OCI-LY3 (cell line): ENCODE results near the gene POLRMT.
"Not testable (repeated sequence)": the region's sequence is repeated elsewhere in the genome, so short reads cannot be mapped to it uniquely, and the experiment has no call there.

ENCODE experiments used
- H2AFZ ChIP-seq: fragments of 200-600, 300-600 bp; shearing (Covaris generic); 2 replicates; pipeline ENCODE4 v1.6.0; 2014; ENCODE audit warnings: antibody characterized with exemption, low read depth, low read length
- H3K27ac ChIP-seq: fragments of 200-600, 300-600 bp; sonication (generic); 2 replicates; pipeline ENCODE4 v1.5.1; 2014; ENCODE audit warnings: mild to moderate bottlenecking, low read length, moderate library complexity, mixed read lengths
- H3K27me3 ChIP-seq: fragments of 200-600, 300-600 bp; sonication (generic); 2 replicates; pipeline ENCODE4 v1.6.1; 2014; ENCODE audit warnings: low read depth, low read length, mixed read lengths
- H3K36me3 ChIP-seq: fragments of 200-600, 300-600 bp; sonication (generic); replicated peaks from 2 replicates; pipeline ENCODE3; 2014; ENCODE audit warnings: low read depth, low read length, mixed read lengths
- H3K4me1 ChIP-seq: fragments of 300-600, 200-600 bp; sonication (generic); 2 replicates; pipeline ENCODE4 v1.6.1; 2014; ENCODE audit warnings: low read length, mixed read lengths
- H3K4me2 ChIP-seq: fragments of 200-600, 300-600 bp; sonication (generic); 2 replicates; pipeline ENCODE4 v1.6.1; 2014; ENCODE audit warnings: low read length, mixed read lengths
- H3K4me3 ChIP-seq: fragments of 300-600, 200-600 bp; sonication (generic); 2 replicates; pipeline ENCODE4 v1.5.1; 2014; ENCODE audit warnings: antibody characterized with exemption, mild to moderate bottlenecking, low read length, moderate library complexity
- H3K79me2 ChIP-seq: fragments of 300-600, 200-600 bp; shearing (Covaris generic); 2 replicates; pipeline ENCODE4 v1.6.1; 2014; ENCODE audit warnings: mild to moderate bottlenecking, low read length, mixed read lengths
- H3K9ac ChIP-seq: fragments of 300-600, 200-600 bp; shearing (Covaris generic); 2 replicates; pipeline ENCODE4 v1.6.0; 2014; ENCODE audit warnings: mild to moderate bottlenecking, low read length, moderate library complexity
- H3K9me3 ChIP-seq: fragments of 200-600, 300-600 bp; shearing (Covaris generic); 2 replicates; pipeline ENCODE4 v1.6.1; 2014; ENCODE audit warnings: low read length, mixed read lengths; ENCODE audit not compliant: insufficient read depth
- H4K20me1 ChIP-seq: fragments of 200-600, 300-600 bp; sonication (generic); 2 replicates; pipeline ENCODE4 v1.6.1; 2016; ENCODE audit warnings: low read length, mixed read lengths; ENCODE audit not compliant: insufficient read depth
- CTCF ChIP-seq: fragments of 200-600, 300-600 bp; sonication (generic); IDR thresholded peaks from 2 replicates; pipeline ENCODE4 v1.5.1; 2014; ENCODE audit warnings: antibody characterized with exemption, low read length, low read depth
- EZH2phosphoT487 ChIP-seq: fragments of 200-600 bp; shearing (Covaris generic); IDR thresholded peaks from 2 replicates; pipeline ENCODE4 v1.6.1; 2018; ENCODE audit warnings: antibody characterized with exemption, mixed run types, low read depth

The POLRMT gene

GRCh38 chr19:674282-675151 is 41.2 kb upstream of the POLRMT start:
- Histone ChIP-seq H3K4me2 (no peak overlapping the region), H3K4me3 (no peak overlapping the region), H3K4me1 (peaks cover 6% of the 10 kb centered on the region), H3K36me3 (no peaks in the 10 kb centered on the region), H4K20me1 (peaks cover 3% of the 10 kb centered on the region; the same call in 1 of the 2 replicates), H2AFZ (no peak overlapping the region), H3K9ac (no peak overlapping the region), H3K27me3 (no peaks in the 10 kb centered on the region), H3K27ac (no peak overlapping the region), H3K9me3 (no peaks in the 10 kb centered on the region), H3K79me2 (peaks cover 8% of the 10 kb centered on the region)
- no peak for TF ChIP-seq CTCF
- TF ChIP-seq EZH2phosphoT487: no peak

- Histone ChIP-seq H3K4me1 (no peaks in the 10 kb centered on the region), H3K27ac (no peak overlapping the region), H4K20me1 (no peaks in the 10 kb centered on the region), H3K9me3 (no peaks in the 10 kb centered on the region), H3K4me2 (no peak overlapping the region), H3K36me3 (no peaks in the 10 kb centered on the region), H2AFZ (no peak overlapping the region), H3K9ac (no peak overlapping the region), H3K27me3 (no peaks in the 10 kb centered on the region), H3K4me3 (no peak overlapping the region), H3K79me2 (no peaks in the 10 kb centered on the region)
- TF ChIP-seq CTCF (no peak), EZH2phosphoT487 (no peak)
These were observed 37.3 kb upstream of the POLRMT start for GRCh38 chr19:670609-671075.

GRCh38 chr19:668675-669434 is 35.5 kb upstream of the POLRMT start:
- H3K4me3 ChIP-seq, H4K20me1 ChIP-seq, H3K9ac ChIP-seq, H3K27me3 ChIP-seq, H2AFZ ChIP-seq, H3K4me1 ChIP-seq, H3K79me2 ChIP-seq, H3K36me3 ChIP-seq, H3K4me2 ChIP-seq, H3K9me3 ChIP-seq, H3K27ac ChIP-seq: not testable (repeated sequence)

- not testable (repeated sequence) for H4K20me1 ChIP-seq, H3K36me3 ChIP-seq, H3K9me3 ChIP-seq, H2AFZ ChIP-seq, H3K4me2 ChIP-seq, H3K9ac ChIP-seq, H3K4me1 ChIP-seq, H3K27ac ChIP-seq, H3K4me3 ChIP-seq, H3K27me3 ChIP-seq
- H3K79me2 ChIP-seq: peaks cover 14% of the 10 kb centered on the region
These were observed 33.7 kb upstream of the POLRMT start for GRCh38 chr19:666985-667573.
